Panc1 (cell line): Measurements from ENCODE around the gene RAI1. TPM values are rescaled to one million over a fixed set of nuclear protein-coding genes. Genes with fewer than 3 reads are reported as not detected.
A peak's percentile ranks its signal among the peaks of the same experiment; 100 is the strongest.

Experiments used
- ATAC-seq: fragments of 200-7000 bp; cut with Tn5 transposase; 2 replicates; pipeline ENCODE4 v1.9.1; 2020; ENCODE audit warnings: mild to moderate bottlenecking, moderate library complexity
- BruUV-seq: library from RNA; stranded (reverse); fragments of 400-500 nt; replicated peaks from 2 replicates; lab custom pipeline; 2021; lab: Mats Ljungman, UMichigan
- CTCF ChIA-PET: fragments of 300-600 bp; sonication (Branson Sonifier 250); formaldehyde crosslinking; loops from one replicate; lab custom pipeline; 2022; ENCODE audit warnings: antibody characterized with exemption; lab: Charles Lee
- POLR2A ChIA-PET: fragments of 300-600 bp; sonication (Branson Sonifier 250); formaldehyde crosslinking; loops from one replicate; lab custom pipeline; 2022; ENCODE audit warnings: antibody characterized with exemption; lab: Charles Lee
- DNase-seq: peaks from one replicate; pipeline ENCODE4 v3.0.0-alpha.2; 2010; ENCODE audit warnings: low read depth, low spot score
- H3K27ac ChIP-seq: 2 replicates; pipeline ENCODE4 v1.5.1; 2011; ENCODE audit warnings: mild to moderate bottlenecking, low read length, inconsistent platforms
- H3K27me3 ChIP-seq: fragments of 200-500 bp; sonication (Bioruptor generic); 2 replicates; pipeline ENCODE4 v1.6.0; 2014; ENCODE audit warnings: low read length, inconsistent platforms; ENCODE audit not compliant: control insufficient read depth, insufficient read depth
- H3K36me3 ChIP-seq: fragments of 200-500 bp; sonication (Bioruptor generic); 2 replicates; pipeline ENCODE4 v1.5.1; 2014; ENCODE audit warnings: inconsistent platforms, mild to moderate bottlenecking, low read length, moderate library complexity; ENCODE audit not compliant: control insufficient read depth, insufficient read depth
- H3K4me1 ChIP-seq: 2 replicates; pipeline ENCODE4 v1.5.1; 2011; ENCODE audit warnings: inconsistent platforms, mild to moderate bottlenecking, low read length, moderate library complexity; ENCODE audit not compliant: control insufficient read depth, insufficient read depth
- H3K4me3 ChIP-seq, 2 experiments: 2 replicates each; pipeline ENCODE4 v1.5.1; 2011 to 2012; ENCODE audit warnings: low read depth in 2 of 2, low read length in 2 of 2, mild to moderate bottlenecking in 2 of 2, inconsistent platforms in 1 of 2, moderate library complexity in 1 of 2
- H3K9me3 ChIP-seq: fragments of 200-500 bp; sonication (Bioruptor generic); 2 replicates; pipeline ENCODE4 v1.5.1; 2014; ENCODE audit warnings: low read depth, mild to moderate bottlenecking, inconsistent platforms, low read length, moderate library complexity; ENCODE audit not compliant: control insufficient read depth, insufficient read depth
- POLR2AphosphoS5 ChIP-seq: IDR thresholded peaks from 2 replicates; pipeline ENCODE4 v1.6.1; 2012; ENCODE audit warnings: mild to moderate bottlenecking, low read depth, low read length, moderate library complexity
- SIN3A ChIP-seq: IDR thresholded peaks from 2 replicates; pipeline ENCODE4 v1.6.1; 2012; ENCODE audit warnings: low read depth, mild to moderate bottlenecking, low read length, moderate library complexity, borderline replicate concordance; ENCODE audit not compliant: insufficient read depth
- TCF7L2 ChIP-seq: IDR thresholded peaks from 2 replicates; pipeline ENCODE4 v1.6.1; 2011; ENCODE audit warnings: mild to moderate bottlenecking, low read depth, low read length, inconsistent platforms
- in situ Hi-C: cut with HindIII; loops from 2 replicates; pipeline ENCODE4 v1.10.0; 2016; ENCODE audit warnings: low sequenced_read_pairs, low pct_unique_long_range_greater_than_20kb
- intact Hi-C: fragments of 100-400 bp; cut with micrococcal nuclease; formaldehyde crosslinking; loops from one replicate; pipeline ENCODE4 v1.10.0; 2022; ENCODE audit not compliant: unreplicated experiment
- total RNA-seq: library from RNA; stranded (reverse); gene quantifications from one replicate; pipeline ENCODE4 v1.2.1, GENCODE V29; 2021; ENCODE audit not compliant: unreplicated experiment
- TF ChIP-seq, protein P1 (sequence below): fragments of 450-650 bp; IDR thresholded peaks from 2 replicates; pipeline ENCODE4 v1.5.1; 2017; ENCODE audit warnings: mild to moderate bottlenecking
- TF ChIP-seq, protein P2 (sequence below), 2 experiments: IDR thresholded peaks; 2 replicates each; pipeline ENCODE4 v1.6.1; 2011 to 2012; ENCODE audit warnings: low read depth in 2 of 2, control low read depth in 1 of 2, low read length in 1 of 2, mild to moderate bottlenecking in 1 of 2, moderate library complexity in 1 of 2; ENCODE audit not compliant: insufficient read depth in 1 of 2

Gene RAI1
- total RNA-seq, 1 experiment from 2014 or later = 51.0 TPM

DNA sequence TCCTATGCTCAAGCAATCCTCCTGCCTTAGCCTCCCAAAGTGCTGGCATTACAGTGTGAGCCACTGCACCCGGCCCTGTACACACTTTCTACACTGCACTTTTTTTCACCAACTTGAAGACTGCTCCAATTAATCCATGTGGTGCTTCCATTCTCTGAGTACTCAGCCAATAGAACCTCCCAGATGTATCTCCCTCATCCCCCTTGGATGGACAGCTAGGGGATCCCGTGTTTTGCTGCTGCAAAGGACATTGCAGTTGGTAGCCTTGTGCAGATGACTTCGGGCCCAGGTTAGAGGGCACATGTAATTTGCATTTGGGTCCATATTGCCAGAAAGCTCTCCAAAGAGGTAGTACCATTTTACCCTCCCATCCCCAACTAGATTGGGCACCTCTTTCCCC lies 95.6 kb downstream of the RAI1 start:
- no peaks in the 10 kb centered on the region for H3K36me3 ChIP-seq
- ATAC-seq (no peak), DNase-seq (no peak)
- in situ Hi-C loops (no loop called here), intact Hi-C loops (no loop called here)
- no TSS peak for BruUV-seq
- H3K4me3 ChIP-seq = no peak overlapping the region
- ChIA-PET POLR2A (interaction anchor here (0.6 kb wide), 1 partner anchor 164 kb away, joined by 6 read pairs; no protein-coding TSS in a partner anchor), CTCF (no interaction called here)
- H3K4me1 ChIP-seq = peaks cover 38% of the 10 kb centered on the region
- TF ChIP-seq, protein P1, sequence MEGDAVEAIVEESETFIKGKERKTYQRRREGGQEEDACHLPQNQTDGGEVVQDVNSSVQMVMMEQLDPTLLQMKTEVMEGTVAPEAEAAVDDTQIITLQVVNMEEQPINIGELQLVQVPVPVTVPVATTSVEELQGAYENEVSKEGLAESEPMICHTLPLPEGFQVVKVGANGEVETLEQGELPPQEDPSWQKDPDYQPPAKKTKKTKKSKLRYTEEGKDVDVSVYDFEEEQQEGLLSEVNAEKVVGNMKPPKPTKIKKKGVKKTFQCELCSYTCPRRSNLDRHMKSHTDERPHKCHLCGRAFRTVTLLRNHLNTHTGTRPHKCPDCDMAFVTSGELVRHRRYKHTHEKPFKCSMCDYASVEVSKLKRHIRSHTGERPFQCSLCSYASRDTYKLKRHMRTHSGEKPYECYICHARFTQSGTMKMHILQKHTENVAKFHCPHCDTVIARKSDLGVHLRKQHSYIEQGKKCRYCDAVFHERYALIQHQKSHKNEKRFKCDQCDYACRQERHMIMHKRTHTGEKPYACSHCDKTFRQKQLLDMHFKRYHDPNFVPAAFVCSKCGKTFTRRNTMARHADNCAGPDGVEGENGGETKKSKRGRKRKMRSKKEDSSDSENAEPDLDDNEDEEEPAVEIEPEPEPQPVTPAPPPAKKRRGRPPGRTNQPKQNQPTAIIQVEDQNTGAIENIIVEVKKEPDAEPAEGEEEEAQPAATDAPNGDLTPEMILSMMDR = no peak
- TF ChIP-seq POLR2AphosphoS5 (no peak), SIN3A (no peak), TCF7L2 (no peak)
- TF ChIP-seq, protein P2, sequence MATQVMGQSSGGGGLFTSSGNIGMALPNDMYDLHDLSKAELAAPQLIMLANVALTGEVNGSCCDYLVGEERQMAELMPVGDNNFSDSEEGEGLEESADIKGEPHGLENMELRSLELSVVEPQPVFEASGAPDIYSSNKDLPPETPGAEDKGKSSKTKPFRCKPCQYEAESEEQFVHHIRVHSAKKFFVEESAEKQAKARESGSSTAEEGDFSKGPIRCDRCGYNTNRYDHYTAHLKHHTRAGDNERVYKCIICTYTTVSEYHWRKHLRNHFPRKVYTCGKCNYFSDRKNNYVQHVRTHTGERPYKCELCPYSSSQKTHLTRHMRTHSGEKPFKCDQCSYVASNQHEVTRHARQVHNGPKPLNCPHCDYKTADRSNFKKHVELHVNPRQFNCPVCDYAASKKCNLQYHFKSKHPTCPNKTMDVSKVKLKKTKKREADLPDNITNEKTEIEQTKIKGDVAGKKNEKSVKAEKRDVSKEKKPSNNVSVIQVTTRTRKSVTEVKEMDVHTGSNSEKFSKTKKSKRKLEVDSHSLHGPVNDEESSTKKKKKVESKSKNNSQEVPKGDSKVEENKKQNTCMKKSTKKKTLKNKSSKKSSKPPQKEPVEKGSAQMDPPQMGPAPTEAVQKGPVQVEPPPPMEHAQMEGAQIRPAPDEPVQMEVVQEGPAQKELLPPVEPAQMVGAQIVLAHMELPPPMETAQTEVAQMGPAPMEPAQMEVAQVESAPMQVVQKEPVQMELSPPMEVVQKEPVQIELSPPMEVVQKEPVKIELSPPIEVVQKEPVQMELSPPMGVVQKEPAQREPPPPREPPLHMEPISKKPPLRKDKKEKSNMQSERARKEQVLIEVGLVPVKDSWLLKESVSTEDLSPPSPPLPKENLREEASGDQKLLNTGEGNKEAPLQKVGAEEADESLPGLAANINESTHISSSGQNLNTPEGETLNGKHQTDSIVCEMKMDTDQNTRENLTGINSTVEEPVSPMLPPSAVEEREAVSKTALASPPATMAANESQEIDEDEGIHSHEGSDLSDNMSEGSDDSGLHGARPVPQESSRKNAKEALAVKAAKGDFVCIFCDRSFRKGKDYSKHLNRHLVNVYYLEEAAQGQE (IDR thresholded peaks at IDR 0.05; ENCODE audit: insufficient read depth in 1 of 2, low read depth in 2 of 2, low read length in 1 of 2) = no peak
- H3K9me3 ChIP-seq = no peaks in the 10 kb centered on the region
- H3K27me3 ChIP-seq = no peaks in the 10 kb centered on the region
- no peak overlapping the region for H3K27ac ChIP-seq

DNA sequence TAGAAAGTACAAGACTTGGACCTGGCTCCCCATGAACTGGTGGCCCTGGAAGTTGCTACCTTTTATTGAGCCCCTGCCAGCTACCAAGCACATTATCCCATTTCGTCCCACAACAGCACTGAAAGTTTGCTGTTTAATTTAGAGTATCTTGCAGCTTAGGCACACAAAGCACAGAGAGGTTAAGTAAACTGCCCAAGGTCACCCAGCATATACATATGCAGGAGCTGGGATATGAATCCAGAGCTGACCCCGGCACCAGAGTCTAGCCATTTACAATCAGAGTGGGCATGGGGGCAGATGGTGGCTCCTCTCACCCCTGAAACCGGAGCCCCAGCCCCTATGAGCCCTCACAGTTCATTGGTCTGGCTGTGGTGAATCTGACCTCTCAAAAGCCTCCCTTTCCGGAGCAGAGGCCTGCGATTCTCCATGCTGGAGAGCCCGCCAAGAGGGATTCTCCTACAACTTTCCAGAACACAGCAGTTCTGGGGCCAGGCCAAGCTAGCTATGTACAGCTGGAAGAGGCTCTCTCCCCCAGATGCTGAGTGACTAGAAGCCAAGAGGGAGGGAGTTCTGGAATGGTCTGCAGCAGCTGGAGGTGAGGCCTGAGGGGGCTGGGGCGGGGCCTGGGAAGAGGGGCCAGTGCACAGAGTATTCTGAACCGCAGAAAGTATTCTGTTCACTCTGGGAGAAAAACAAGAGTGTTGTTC lies 97.2 kb downstream of the RAI1 start:
- in situ Hi-C loops = no loop called here
- Histone ChIP-seq H3K9me3 (no peaks in the 10 kb centered on the region), H3K4me1 (peaks cover 38% of the 10 kb centered on the region), H3K27ac (peak overlapping the region; percentile 48; the same call in 1 of the 2 replicates), H3K36me3 (no peaks in the 10 kb centered on the region), H3K27me3 (no peaks in the 10 kb centered on the region), H3K4me3 (no peak overlapping the region)
- intact Hi-C loops = no loop called here
- no TSS peak for BruUV-seq
- ChIA-PET CTCF (no interaction called here), POLR2A (interaction anchor here (0.5 to 0.6 kb wide), 2 partner anchors 47 to 251 kb away, joined by 10 to 21 read pairs; no protein-coding TSS in a partner anchor)
- no peak for ATAC-seq
- TF ChIP-seq, protein P2 (IDR thresholded peaks at IDR 0.05; ENCODE audit: insufficient read depth in 1 of 2, low read depth in 2 of 2, low read length in 1 of 2) = no peak
- TF ChIP-seq TCF7L2 (no peak), SIN3A (no peak), POLR2AphosphoS5 (no peak)
- TF ChIP-seq, protein P1 = no peak
- no peak for DNase-seq
